ENCODE results near the gene PTGDR2. TPM values are rescaled to one million over a fixed set of nuclear protein-coding genes. Genes with fewer than 3 reads are reported as not detected.

Gene PTGDR2
- total RNA-seq, 2 experiments from 2014 or later: 0.23 to 0.38 TPM

DNA sequence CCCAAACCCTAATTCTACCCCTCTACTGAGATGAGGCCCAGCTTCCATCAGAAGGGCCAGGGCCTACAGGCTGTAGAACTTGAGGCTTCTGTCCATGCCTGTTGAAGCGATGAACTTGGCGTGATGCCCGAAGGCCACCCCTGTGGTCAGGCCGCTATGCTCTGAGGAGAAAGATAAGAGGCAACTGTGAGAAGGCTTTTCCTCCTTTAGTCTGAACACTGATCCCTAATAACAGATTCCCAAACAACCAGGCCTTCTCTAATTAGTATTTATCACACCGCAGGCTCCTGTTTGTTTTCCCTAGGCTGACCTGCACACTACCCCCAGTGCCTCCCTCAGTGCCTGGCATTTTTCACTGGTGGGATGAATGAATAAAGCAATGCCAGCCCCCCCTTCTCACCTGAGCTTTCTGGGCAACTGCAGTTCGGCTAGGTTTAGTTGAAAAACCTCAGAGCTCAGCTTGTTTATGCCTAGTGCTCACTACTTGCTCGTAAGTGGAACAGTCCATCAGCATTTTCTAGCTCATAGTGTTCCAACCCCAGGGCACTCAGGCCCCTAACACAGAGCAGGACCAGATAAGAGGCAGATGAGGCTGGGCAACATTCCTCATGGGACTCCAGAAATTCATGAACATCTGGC, 35.5 kb upstream of the PTGDR2 start:
- POLR2A ChIA-PET: interaction anchor here (0.6 to 1.7 kb wide), 4 partner anchors 28 to 69 kb away, joined by 3 to 6 read pairs (median 4); no protein-coding TSS in a partner anchor

DNA sequence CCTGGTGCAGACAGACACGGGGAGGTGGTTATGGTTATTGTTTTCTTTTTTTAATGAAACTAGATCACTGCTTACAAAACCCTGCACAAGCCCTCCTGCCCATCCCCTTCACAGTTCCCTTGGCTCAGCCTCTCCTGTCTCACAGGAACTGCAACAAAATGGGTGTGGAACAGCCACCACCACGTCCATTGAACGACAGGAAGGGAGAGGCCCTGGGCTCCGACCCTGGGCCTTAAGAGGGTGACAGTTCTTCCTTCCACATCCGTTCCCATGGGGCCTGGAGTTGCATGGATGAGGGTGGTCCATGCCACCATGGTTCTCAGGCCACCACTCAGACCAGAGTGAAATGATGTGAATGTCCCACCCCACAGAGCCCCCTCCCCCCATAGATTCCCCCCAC, 34.9 kb upstream of the PTGDR2 start:
- DNase-seq (no peak), ATAC-seq (no peak)
- peaks cover 3% of the 10 kb centered on the region for H3K4me1 Mint-ChIP-seq (ENCODE audit: low read depth)
- intact Hi-C loops (cut with micrococcal nuclease): no loop called here
- H3K9me3 Mint-ChIP-seq: no peaks in the 10 kb centered on the region
- H3K27me3 Mint-ChIP-seq: no peaks in the 10 kb centered on the region
- H3K36me3 Mint-ChIP-seq (ENCODE audit: low read depth): peaks cover 50% of the 10 kb centered on the region
- ChIA-PET CTCF (interaction anchor here (5.2 to 6.8 kb wide), 2 partner anchors 9 to 60 kb away, joined by 67 to 153 read pairs; no protein-coding TSS in a partner anchor), POLR2A (interaction anchor here (0.6 to 2.1 kb wide), 4 partner anchors 15 to 69 kb away, joined by 3 to 8 read pairs (median 4); no protein-coding TSS in a partner anchor)
- TF ChIP-seq, protein P1, sequence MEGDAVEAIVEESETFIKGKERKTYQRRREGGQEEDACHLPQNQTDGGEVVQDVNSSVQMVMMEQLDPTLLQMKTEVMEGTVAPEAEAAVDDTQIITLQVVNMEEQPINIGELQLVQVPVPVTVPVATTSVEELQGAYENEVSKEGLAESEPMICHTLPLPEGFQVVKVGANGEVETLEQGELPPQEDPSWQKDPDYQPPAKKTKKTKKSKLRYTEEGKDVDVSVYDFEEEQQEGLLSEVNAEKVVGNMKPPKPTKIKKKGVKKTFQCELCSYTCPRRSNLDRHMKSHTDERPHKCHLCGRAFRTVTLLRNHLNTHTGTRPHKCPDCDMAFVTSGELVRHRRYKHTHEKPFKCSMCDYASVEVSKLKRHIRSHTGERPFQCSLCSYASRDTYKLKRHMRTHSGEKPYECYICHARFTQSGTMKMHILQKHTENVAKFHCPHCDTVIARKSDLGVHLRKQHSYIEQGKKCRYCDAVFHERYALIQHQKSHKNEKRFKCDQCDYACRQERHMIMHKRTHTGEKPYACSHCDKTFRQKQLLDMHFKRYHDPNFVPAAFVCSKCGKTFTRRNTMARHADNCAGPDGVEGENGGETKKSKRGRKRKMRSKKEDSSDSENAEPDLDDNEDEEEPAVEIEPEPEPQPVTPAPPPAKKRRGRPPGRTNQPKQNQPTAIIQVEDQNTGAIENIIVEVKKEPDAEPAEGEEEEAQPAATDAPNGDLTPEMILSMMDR (IDR thresholded peaks at IDR 0.05): no peak
- H3K27ac Mint-ChIP-seq: no peak overlapping the region
- H3K4me3 Mint-ChIP-seq: no peak overlapping the region

More for the DNA sequence above, 35.5 kb upstream of the PTGDR2 start:
- no peak overlapping the region for H3K4me3 Mint-ChIP-seq
- H3K9me3 Mint-ChIP-seq: no peaks in the 10 kb centered on the region
- TF ChIP-seq, protein P1 (IDR thresholded peaks at IDR 0.05): no peak
- no peak overlapping the region for H3K27ac Mint-ChIP-seq
- ATAC-seq: no peak
- intact Hi-C loops (cut with micrococcal nuclease): no loop called here
- peaks cover 50% of the 10 kb centered on the region for H3K36me3 Mint-ChIP-seq (ENCODE audit: low read depth)
- CTCF ChIA-PET: interaction anchor here (0.8 to 6.8 kb wide), 6 partner anchors 8 to 116 kb away, joined by 3 to 153 read pairs (median 3); no protein-coding TSS in a partner anchor
- H3K27me3 Mint-ChIP-seq: no peaks in the 10 kb centered on the region
- DNase-seq: no peak
- H3K4me1 Mint-ChIP-seq (ENCODE audit: low read depth): peaks cover 2% of the 10 kb centered on the region

DNA sequence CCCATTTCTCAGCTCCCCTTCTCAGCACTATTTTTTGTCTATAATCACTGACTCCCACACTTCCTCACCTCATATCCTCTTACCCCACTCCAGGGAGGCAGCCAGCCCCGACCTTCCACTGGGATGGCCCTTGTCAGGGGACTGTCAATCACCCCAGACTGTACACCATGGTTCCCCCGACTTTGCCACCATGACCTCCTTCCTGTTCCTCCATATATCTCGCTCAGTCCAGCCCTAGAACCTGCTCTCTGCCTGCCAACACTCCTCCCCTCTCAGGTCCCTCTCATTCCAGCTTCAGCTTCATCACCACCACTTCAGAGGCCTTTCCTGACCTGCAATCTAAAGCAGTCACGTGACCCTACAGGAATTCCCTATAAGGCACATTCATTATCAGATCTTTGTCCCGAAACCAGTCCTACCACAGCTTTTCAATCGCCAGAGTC, 34.1 kb upstream of the PTGDR2 start:
- DNase-seq (no peak), ATAC-seq (no peak)
- ChIA-PET CTCF (interaction anchor here (5.2 to 6.8 kb wide), 2 partner anchors 10 to 59 kb away, joined by 67 to 153 read pairs; no protein-coding TSS in a partner anchor), POLR2A (interaction anchor here (0.7 to 2.4 kb wide), 5 partner anchors 9 to 57 kb away, joined by 3 to 12 read pairs (median 3); no protein-coding TSS in a partner anchor)
- H3K36me3 Mint-ChIP-seq (ENCODE audit: low read depth): peaks cover 44% of the 10 kb centered on the region
- H3K4me1 Mint-ChIP-seq (ENCODE audit: low read depth): peaks cover 3% of the 10 kb centered on the region
- TF ChIP-seq, protein P1 (IDR thresholded peaks at IDR 0.05): no peak
- no peaks in the 10 kb centered on the region for H3K27me3 Mint-ChIP-seq
- H3K9me3 Mint-ChIP-seq: no peaks in the 10 kb centered on the region
- no peak overlapping the region for H3K27ac Mint-ChIP-seq
- no peak overlapping the region for H3K4me3 Mint-ChIP-seq
- intact Hi-C loops (cut with micrococcal nuclease): loop anchor here (5.0 kb wide), 1 partner anchor 113 kb away; no protein-coding TSS in a partner anchor

DNA sequence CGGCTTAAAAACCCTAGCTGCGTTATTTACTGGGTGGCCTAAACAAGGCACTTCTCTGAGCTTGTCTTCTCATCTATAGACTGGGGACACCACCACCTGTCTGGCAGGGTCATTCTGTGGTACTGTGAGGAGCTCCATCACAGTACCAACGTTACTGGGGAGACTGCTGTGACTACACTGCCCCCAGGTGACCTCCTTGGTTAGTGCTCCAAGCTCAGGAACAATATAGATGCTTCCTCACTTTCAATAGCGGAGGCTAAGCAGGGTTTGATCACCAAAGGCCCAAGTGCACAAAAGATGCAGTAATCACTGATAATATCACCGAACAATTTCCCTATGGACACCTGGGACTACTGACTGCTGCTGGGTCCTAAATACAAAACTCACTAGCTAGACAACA, 31.8 kb upstream of the PTGDR2 start:
- Mint-ChIP-seq H3K27me3 (no peaks in the 10 kb centered on the region), H3K4me1 (ENCODE audit: low read depth) (peaks cover 3% of the 10 kb centered on the region), H3K9me3 (no peaks in the 10 kb centered on the region), H3K36me3 (ENCODE audit: low read depth) (peaks cover 43% of the 10 kb centered on the region), H3K27ac (no peak overlapping the region), H3K4me3 (no peak overlapping the region)
- POLR2A ChIA-PET: interaction anchor here (0.6 to 1.7 kb wide), 4 partner anchors 12 to 27 kb away, joined by 3 to 7 read pairs (median 4); no protein-coding TSS in a partner anchor
- ATAC-seq: peak; percentile 92
- intact Hi-C loops (cut with micrococcal nuclease): loop anchor here (1.0 to 5.0 kb wide), 2 partner anchors 56 to 110 kb away; no protein-coding TSS in a partner anchor
- CTCF ChIA-PET: interaction anchor here (0.6 to 6.8 kb wide), 29 partner anchors 9 to 300 kb away, joined by 3 to 153 read pairs (median 5); partner anchors contain the start of genes CCDC86, CD6, PRPF19 and PTGDR2
- peak; percentile 67 for DNase-seq
- TF ChIP-seq, protein P1 (IDR thresholded peaks at IDR 0.05): no peak
